ENCODE measurements around the gene PILRB.

The PILRB gene

DNA sequence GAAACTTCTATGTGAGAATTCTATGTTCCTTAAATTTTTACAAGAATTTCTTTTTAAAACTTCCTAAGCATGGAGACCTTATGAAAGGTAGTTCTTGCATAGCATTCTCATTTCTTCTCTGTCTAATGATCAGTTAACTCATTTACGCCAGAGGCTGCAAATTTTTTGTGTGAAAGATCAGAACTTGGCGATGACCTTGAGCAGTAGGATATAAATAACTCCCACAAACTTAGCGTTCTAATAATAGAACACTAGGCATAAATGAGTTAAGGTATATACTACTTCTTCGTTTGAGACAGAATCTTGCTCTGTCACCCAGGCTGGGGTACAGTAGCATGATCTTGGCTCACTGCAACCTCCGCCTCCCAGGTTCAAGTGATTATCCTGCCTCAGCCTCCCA, 29.0 kb downstream of the PILRB start:
- DNase-seq (ENCODE audit: low read depth, low spot score), result no peak
- Histone ChIP-seq H3K4me3 (ENCODE audit: insufficient read length, low read depth) (no peak overlapping the region), H3K9ac (ENCODE audit: insufficient read length, low read depth) (no peak overlapping the region), H3K4me1 (ENCODE audit: insufficient read depth, insufficient read length) (peaks cover 8% of the 10 kb centered on the region), H3K36me3 (ENCODE audit: insufficient read depth, insufficient read length, low read length) (no peaks in the 10 kb centered on the region), H3K9me3 (ENCODE audit: insufficient read depth, low read length) (no peaks in the 10 kb centered on the region), H3K27me3 (ENCODE audit: insufficient read depth, insufficient read length) (no peaks in the 10 kb centered on the region)
- TF ChIP-seq YY1 (IDR thresholded peaks at IDR 0.05; ENCODE audit: insufficient read depth, insufficient read length) (no peak), ZNF274 (IDR thresholded peaks at IDR 0.05; ENCODE audit: low read depth, low read length) (no peak), SUZ12 (IDR thresholded peaks at IDR 0.05; ENCODE audit: extremely low read depth, insufficient read depth, insufficient read length) (no peak)

DNA sequence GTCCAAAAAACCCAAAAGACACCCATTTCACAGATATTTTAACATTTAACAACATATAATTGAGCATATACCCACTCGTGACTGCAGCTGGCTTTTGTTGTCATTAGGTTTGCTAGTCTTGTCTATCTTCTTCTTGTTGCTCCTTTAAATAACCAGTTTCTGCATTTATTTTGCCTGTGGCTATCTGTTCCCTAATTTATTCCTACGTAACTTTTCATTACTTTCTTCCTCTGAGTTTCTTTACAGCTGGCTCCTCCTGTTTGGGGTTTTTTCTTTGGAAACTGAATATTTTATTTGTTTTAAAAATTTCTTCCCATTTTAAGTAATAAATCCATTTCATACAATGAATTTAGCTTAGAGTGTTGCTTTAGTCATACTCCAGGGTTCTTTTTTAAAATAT, 29.8 kb downstream of the PILRB start:
- H3K36me3 ChIP-seq (ENCODE audit: insufficient read depth, insufficient read length, low read length), result no peaks in the 10 kb centered on the region
- TF ChIP-seq YY1 (IDR thresholded peaks at IDR 0.05; ENCODE audit: insufficient read depth, insufficient read length), result no peak
- TF ChIP-seq ZNF274 (IDR thresholded peaks at IDR 0.05; ENCODE audit: low read depth, low read length), result no peak
- no peak for TF ChIP-seq SUZ12 (IDR thresholded peaks at IDR 0.05; ENCODE audit: extremely low read depth, insufficient read depth, insufficient read length)
- no peak overlapping the region for H3K4me3 ChIP-seq (ENCODE audit: insufficient read length, low read depth)
- no peak for DNase-seq (ENCODE audit: low read depth, low spot score)
- no peak overlapping the region for H3K9ac ChIP-seq (ENCODE audit: insufficient read length, low read depth)
- H3K27me3 ChIP-seq (ENCODE audit: insufficient read depth, insufficient read length), result no peaks in the 10 kb centered on the region
- H3K9me3 ChIP-seq (ENCODE audit: insufficient read depth, low read length), result no peaks in the 10 kb centered on the region
- peaks cover 8% of the 10 kb centered on the region for H3K4me1 ChIP-seq (ENCODE audit: insufficient read depth, insufficient read length)

DNA sequence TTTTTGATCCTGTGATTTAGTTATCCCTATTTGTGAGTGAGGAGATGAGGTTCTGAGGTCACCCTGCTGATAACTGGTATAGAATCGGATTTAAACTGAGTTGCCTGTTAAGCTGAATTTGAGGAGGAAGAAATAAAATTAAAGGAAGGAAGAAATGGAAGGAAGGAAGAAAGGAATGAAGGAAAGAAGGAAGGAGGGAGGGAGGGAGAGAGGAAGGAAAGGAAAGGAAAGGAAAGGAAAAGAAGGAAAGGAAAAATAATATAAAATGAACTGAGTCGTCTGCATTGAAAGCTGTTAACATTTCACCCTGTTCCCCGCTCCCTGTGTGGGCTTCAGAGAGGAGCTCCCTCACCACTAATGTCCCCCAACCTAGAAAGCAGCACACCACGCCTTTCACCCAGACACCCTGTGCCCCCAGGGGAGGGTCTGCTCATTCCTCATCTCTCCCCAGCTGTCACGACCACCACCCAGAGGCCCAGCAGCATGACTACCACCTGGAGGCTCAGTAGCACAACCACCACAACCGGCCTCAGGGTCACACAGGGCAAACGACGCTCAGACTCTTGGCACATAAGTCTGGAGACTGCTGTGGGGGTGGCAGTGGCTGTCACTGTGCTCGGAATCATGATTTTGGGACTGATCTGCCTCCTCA, 31.6 kb downstream of the PILRB start:
- H3K36me3 ChIP-seq (ENCODE audit: insufficient read depth, insufficient read length, low read length), result no peaks in the 10 kb centered on the region
- no peaks in the 10 kb centered on the region for H3K9me3 ChIP-seq (ENCODE audit: insufficient read depth, low read length)
- TF ChIP-seq ZNF274 (IDR thresholded peaks at IDR 0.05; ENCODE audit: low read depth, low read length) (no peak), YY1 (IDR thresholded peaks at IDR 0.05; ENCODE audit: insufficient read depth, insufficient read length) (no peak), SUZ12 (IDR thresholded peaks at IDR 0.05; ENCODE audit: extremely low read depth, insufficient read depth, insufficient read length) (no peak)
- no peaks in the 10 kb centered on the region for H3K27me3 ChIP-seq (ENCODE audit: insufficient read depth, insufficient read length)
- peaks cover 8% of the 10 kb centered on the region for H3K4me1 ChIP-seq (ENCODE audit: insufficient read depth, insufficient read length)
- no peak for DNase-seq (ENCODE audit: low read depth, low spot score)
- no peak overlapping the region for H3K4me3 ChIP-seq (ENCODE audit: insufficient read length, low read depth)
- H3K9ac ChIP-seq (ENCODE audit: insufficient read length, low read depth), result no peak overlapping the region

DNA sequence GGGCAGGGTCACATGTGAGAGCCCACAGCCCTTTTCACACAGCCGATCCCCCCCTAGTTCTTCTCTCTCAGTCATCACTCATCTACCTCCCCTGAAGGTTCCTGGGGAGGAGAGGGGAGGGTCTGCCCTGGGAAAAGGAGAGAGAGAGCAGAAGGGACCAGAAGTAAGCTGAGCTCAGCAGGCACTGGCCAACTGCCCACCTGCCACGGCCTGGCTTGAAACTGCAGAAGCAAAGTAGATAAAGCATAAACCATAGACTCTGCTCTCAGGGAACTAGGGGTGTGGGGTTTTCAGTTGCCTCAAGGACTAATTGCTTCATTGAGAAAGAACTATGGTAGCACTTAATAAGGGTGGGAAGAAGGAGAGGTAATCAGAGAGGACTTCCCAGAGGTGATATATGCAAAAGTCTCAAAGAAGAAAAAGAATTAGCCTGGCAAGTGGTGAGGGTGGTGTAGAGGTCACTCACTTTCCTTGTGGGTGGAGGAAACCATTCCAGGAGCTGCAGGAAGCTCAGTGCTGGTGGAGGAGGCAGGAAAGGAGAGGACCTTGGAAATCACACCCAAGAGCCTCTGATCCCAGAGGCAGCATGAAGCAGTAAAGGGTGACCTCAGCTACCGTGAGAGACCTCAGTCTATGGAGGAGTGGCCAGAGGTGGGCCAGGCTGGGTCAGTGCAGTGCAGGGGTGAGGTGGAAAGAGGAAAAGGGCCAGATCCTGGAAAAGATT, 32.5 kb downstream of the PILRB start:
- no peak for TF ChIP-seq SUZ12 (IDR thresholded peaks at IDR 0.05; ENCODE audit: extremely low read depth, insufficient read depth, insufficient read length)
- no peak for TF ChIP-seq ZNF274 (IDR thresholded peaks at IDR 0.05; ENCODE audit: low read depth, low read length)
- TF ChIP-seq YY1 (IDR thresholded peaks at IDR 0.05; ENCODE audit: insufficient read depth, insufficient read length), result no peak
- H3K27me3 ChIP-seq (ENCODE audit: insufficient read depth, insufficient read length), result no peaks in the 10 kb centered on the region

DNA sequence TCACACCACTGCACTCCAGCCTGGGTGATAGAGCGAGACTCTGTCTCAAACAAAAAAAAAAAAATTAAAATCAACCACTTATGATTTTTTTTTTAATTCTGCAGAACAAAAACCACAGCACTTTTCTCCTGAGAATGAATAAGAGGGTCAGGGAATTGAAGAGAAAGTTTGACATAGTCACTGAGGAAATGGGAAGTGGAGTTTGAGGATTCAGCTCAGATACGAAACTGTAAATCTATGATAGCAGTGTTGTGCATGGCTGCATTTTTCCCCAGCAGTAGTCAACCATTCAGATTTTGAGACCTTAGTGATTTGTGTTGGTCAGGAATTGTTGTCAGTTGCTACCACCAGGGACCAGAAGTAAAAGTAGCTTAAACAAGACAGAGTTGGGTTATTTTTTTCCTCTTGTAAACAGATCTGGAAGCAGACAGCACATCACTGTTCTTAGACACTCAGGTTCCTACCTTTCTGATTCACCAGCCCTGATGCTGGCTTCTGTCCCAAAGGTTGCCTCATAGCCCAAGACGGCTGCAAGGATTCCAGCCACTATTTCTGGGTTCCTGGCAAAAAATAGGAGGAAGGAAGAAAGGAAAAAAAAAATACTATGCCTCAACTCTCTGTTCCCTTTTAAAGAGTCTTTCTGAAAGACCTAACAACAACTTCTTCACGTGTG, 35.5 kb downstream of the PILRB start:
- no peak for DNase-seq (ENCODE audit: low read depth, low spot score)
- H3K4me1 ChIP-seq (ENCODE audit: insufficient read depth, insufficient read length), result peaks cover 8% of the 10 kb centered on the region

More for the DNA sequence above, 32.5 kb downstream of the PILRB start:
- Histone ChIP-seq H3K4me1 (ENCODE audit: insufficient read depth, insufficient read length) (peaks cover 8% of the 10 kb centered on the region), H3K36me3 (ENCODE audit: insufficient read depth, insufficient read length, low read length) (no peaks in the 10 kb centered on the region), H3K9ac (ENCODE audit: insufficient read length, low read depth) (no peak overlapping the region), H3K4me3 (ENCODE audit: insufficient read length, low read depth) (no peak overlapping the region), H3K9me3 (ENCODE audit: insufficient read depth, low read length) (no peaks in the 10 kb centered on the region)
- DNase-seq (ENCODE audit: low read depth, low spot score), result no peak

DNA sequence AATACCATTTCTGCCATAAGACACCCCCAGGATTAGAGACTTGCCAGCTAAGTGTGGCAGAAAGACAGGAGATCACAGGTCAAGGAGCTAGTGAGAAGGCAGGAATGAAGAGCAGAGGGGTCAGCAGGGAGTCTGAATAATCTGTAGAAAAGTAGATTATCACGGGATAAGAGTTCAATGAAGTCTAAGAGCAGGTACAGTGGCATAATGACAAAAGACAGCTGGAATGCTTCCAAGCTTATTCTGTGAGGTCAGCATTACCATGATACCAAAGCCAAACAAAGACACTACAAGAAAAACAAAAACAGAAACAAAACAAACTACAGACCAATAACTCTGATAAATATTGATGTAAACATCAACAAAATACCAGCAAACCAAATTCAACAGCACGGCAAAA, 36.2 kb downstream of the PILRB start:
- Histone ChIP-seq H3K36me3 (ENCODE audit: insufficient read depth, insufficient read length, low read length) (no peaks in the 10 kb centered on the region), H3K27me3 (ENCODE audit: insufficient read depth, insufficient read length) (no peaks in the 10 kb centered on the region), H3K4me3 (ENCODE audit: insufficient read length, low read depth) (no peak overlapping the region), H3K9me3 (ENCODE audit: insufficient read depth, low read length) (no peaks in the 10 kb centered on the region), H3K9ac (ENCODE audit: insufficient read length, low read depth) (no peak overlapping the region), H3K4me1 (ENCODE audit: insufficient read depth, insufficient read length) (peaks cover 8% of the 10 kb centered on the region)
- no peak for TF ChIP-seq YY1 (IDR thresholded peaks at IDR 0.05; ENCODE audit: insufficient read depth, insufficient read length)
- no peak for TF ChIP-seq ZNF274 (IDR thresholded peaks at IDR 0.05; ENCODE audit: low read depth, low read length)
- no peak for TF ChIP-seq SUZ12 (IDR thresholded peaks at IDR 0.05; ENCODE audit: extremely low read depth, insufficient read depth, insufficient read length)
- DNase-seq (ENCODE audit: low read depth, low spot score), result no peak

More for the DNA sequence above, 35.5 kb downstream of the PILRB start:
- Histone ChIP-seq H3K9ac (ENCODE audit: insufficient read length, low read depth) (no peak overlapping the region), H3K4me3 (ENCODE audit: insufficient read length, low read depth) (no peak overlapping the region), H3K36me3 (ENCODE audit: insufficient read depth, insufficient read length, low read length) (no peaks in the 10 kb centered on the region), H3K9me3 (ENCODE audit: insufficient read depth, low read length) (no peaks in the 10 kb centered on the region), H3K27me3 (ENCODE audit: insufficient read depth, insufficient read length) (no peaks in the 10 kb centered on the region)
- TF ChIP-seq SUZ12 (IDR thresholded peaks at IDR 0.05; ENCODE audit: extremely low read depth, insufficient read depth, insufficient read length) (no peak), ZNF274 (IDR thresholded peaks at IDR 0.05; ENCODE audit: low read depth, low read length) (no peak), YY1 (IDR thresholded peaks at IDR 0.05; ENCODE audit: insufficient read depth, insufficient read length) (no peak)

DNA sequence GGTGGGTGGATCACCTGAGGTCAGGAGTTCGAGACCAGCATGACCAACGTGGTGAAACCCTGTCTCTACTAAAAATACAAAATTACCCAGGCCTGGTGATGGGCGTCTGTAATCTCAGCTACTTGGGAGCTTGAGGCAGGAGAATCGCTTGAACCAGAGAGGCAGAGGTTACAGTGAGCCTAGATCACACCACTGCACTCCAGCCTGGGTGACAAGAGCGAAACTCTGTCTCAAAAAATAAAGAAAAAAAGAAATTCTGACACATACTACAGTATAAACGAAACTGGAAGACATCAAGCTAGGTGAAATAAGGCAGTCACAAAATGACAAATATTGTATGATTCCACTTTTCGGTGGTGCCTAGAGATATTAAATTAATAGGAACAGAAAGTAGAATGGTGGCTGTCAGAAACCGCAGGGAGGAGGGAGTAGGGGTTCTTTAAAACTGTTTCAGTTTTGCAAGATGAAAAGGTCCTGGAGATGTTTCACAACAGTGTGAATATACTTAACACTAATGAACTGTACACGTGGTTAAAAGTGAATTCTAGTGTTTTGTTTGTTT, 38.6 kb downstream of the PILRB start:
- Histone ChIP-seq H3K27me3 (ENCODE audit: insufficient read depth, insufficient read length) (no peaks in the 10 kb centered on the region), H3K9ac (ENCODE audit: insufficient read length, low read depth) (no peak overlapping the region), H3K9me3 (ENCODE audit: insufficient read depth, low read length) (no peaks in the 10 kb centered on the region), H3K36me3 (ENCODE audit: insufficient read depth, insufficient read length, low read length) (no peaks in the 10 kb centered on the region), H3K4me3 (ENCODE audit: insufficient read length, low read depth) (no peak overlapping the region), H3K4me1 (ENCODE audit: insufficient read depth, insufficient read length) (peaks cover 2% of the 10 kb centered on the region)
- no peak for TF ChIP-seq YY1 (IDR thresholded peaks at IDR 0.05; ENCODE audit: insufficient read depth, insufficient read length)
- TF ChIP-seq SUZ12 (IDR thresholded peaks at IDR 0.05; ENCODE audit: extremely low read depth, insufficient read depth, insufficient read length), result no peak
- no peak for DNase-seq (ENCODE audit: low read depth, low spot score)

Measured in NT2/D1 (cell line).